Subcutaneous adipose tissue (tissue), 4 donors: ENCODE results near the gene METTL26. TPM values are rescaled to one million over a fixed set of nuclear protein-coding genes. Genes with fewer than 3 reads are reported as not detected.

Experiments
- CTCF ChIP-seq: fragments of 450-650 bp; IDR thresholded peaks from one replicate; pipeline ENCODE4 v1.5.1; 2016; ENCODE audit warnings: low read depth, mild to moderate bottlenecking, control low read depth, antibody characterized with exemption, moderate library complexity
- total RNA-seq, 4 donors: library from RNA; depleted of rRNA; stranded (reverse); fragments of >200 nt; gene quantifications; one replicate each; pipeline ENCODE4 v1.1.0, GENCODE V29; 2016

Gene METTL26
- total RNA-seq, 4 donors from 2014 or later = 72.2 to 199 (median 117) TPM

DNA sequence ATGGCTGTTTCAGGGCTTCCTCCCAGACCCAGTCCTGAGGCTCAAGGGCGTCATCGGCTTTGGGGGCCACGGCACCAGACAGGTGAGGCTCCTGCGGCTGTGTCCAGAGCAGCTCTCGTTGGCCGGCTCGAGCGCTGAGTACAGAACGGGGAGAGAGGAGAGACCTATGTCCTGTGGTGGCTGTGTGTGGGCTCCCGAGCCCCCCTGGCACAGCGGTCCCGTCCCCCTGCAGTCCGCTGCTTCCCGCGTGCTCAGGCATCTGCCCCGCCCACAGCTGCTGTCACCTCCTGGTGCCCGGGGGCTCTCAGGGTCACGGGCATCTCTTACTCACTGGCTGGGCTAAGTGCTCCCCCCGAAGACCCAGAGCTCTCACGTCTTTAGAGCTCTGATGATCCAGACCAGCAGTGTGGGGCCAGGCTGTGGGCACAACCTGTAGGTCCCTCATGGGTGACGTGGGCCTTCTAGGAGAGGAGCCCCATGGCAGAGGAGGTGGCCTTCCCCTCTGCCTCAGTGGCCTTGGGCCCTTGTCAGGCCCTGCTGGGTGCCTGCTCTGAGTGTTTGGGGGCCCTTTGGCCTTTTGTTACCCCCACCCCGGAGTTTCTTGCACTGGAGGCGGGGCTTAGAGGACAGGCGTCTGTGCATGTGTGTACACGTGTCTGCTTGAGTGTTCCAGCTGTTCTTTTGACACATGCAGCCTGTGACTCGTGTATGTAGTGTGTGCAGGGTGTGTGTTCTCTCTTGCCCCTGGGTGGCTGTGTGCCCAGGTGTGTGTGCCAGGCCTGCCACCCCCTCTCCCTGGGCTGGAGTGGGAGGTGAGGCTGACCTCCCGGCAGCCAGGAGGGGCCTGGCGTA, 16.6 kb upstream of the METTL26 start:
- TF ChIP-seq CTCF = no peak

DNA sequence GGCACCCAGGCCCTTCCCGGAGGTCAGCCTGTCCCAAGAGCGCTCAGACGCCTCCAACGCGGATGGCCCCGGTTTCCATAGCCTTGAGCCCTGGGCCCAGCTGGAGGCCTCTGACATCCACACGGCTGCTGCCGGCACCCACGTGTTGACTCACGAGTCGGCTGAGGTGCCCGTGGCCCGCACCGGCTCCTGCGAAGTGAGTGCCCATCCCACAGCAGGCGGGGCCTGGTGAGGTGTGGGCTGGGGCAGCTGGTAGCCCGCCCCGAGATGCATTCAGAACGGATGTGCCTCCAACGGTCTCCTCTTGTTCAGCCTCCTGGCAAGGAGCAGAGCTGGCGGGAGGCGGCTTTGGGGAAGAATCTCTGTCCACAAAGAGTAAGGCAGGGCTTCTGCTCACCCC, 15.7 kb upstream of the METTL26 start:
- no peak for TF ChIP-seq CTCF

DNA sequence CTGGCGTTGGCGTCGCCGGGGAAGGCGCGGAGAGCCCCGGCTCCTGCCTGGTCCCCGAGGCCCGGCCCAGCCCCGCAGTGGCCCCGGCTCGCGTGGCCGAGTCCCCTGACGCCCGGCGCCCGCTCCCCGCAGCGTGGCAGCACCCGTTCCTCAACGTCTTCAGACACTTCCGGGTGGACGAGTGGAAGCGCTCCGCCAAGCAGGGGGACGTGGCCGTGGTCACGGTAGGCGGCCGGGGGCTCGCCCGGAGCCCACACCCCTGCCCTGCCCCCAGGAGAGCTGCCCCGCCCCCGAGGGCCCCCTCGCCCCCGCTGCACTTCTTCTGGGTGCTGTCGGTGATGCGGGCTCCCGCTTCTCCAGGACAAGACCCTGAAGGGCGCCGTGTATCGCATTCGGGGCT, 13.5 kb upstream of the METTL26 start:
- no peak for TF ChIP-seq CTCF

DNA sequence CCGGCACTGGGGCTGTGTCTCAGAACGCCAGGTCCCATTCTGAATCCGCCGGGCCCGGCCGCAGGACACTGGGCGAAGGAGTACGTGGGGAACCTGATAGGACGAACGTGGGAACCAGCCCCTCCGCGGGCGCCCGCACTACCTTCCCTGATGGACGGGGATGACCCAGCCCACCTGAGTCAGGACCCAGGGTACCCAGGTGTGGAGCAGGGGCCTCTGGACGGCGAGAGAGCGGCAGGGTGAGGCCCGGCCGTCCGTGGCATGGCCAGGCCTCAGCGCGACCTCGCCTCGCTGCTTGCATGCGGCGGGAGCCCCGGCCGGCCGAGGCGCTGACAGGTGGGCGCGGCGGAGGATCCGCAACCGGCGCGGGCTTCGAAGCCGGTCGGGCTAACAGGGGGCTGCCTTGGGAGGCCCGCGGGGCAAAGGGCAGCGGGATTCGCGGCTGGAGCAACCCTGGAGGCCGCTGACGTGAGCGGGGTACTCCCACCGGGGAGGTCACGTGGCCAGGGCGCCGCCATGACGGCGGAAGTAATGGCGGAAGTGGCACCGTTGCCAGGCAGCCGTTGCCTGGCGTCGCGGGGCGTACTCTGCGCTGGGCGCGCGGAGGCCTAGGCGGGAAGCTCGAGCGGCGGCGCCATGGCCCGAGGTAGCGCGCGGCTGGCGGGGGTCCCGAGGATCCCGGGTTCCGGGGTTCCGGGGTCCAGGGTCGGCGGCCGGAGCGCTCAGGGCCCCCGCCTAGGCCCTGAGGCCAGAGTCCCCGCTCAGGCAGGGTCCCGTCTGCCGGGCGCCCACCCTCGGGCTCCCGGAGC, 12.9 kb upstream of the METTL26 start, which contains the start of gene WDR90:
WDR90 (plus strand) TSS at position 585 of the 809 bp plus-strand sequence; CDS start at position 637, 52 bp downstream.
- TF ChIP-seq CTCF = no peak

DNA sequence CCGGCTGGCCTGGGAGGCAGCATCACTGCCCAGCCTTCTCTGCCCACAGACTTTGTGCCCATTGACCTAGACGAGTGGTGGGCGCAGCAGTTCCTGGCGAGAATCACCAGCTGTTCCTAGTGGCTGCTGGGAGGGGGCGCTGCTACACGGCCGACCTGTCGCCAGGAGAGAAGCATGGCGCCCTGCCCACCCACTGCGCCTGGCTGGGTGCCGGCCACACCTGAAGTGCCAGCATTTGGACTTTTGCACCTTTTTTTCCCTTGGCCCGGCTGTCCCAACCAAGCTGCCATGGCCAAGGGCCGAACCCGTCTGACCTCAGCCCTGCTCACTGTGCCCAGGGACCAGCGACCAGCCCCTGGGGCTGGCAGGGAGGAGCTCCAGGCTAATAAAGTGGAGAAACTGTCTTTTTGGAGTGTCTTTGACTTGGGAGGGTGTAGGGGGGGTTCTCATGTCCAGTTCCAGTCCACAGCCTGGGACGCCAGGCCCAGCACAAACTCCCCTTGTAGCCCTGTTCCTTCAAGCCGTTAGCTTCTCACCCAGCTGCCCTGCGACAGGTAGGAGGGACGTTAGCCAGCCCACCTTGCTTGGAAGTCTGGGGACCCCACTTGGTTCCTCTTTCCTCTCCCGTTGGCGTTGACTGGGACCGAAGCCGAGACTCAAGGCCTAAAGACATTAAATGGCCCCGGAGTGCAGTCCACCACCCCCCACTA, 12.1 kb upstream of the METTL26 start:
- no peak for TF ChIP-seq CTCF

- no peak for TF ChIP-seq CTCF
Observed at GRCh38 chr16:647173-647902, 11.2 kb upstream of the METTL26 start.
